Hepatic stellate cell (primary cell): ENCODE measurements around the gene LIMS1.

Experiments
- DNase-seq: peaks from one replicate; pipeline ENCODE4 v3.0.0; 2011; ENCODE audit warnings: low spot score

The LIMS1 gene

DNA sequence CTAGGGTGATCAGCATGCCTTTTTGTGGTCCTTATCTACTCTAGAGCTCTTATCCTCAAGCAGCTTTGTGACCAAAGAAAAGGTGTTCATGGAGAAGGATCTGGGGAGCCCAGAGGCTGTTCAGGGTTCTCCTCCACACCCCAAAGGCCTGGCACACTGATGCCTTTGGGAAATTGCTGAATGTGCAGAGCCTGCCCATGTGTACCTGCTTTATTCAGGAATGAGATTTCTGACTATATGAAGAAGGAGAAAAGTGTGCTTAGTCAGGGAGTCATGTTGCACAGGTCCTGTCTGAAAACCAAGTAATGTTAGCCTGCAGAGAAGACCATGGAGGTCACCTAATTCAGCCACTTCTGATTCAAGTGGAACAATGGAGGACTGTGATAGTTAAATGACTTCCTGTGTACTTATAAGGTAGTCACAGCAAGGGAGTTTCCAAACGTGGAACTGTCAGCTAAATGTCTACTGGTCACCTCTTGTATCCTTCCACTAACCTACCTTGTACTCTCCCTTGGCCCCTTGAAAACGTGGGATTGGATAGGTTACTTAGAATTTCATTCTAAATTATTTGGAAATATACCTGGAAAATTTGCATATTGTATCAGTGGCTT lies 81.3 kb downstream of the LIMS1 start:
- no peak for DNase-seq

DNA sequence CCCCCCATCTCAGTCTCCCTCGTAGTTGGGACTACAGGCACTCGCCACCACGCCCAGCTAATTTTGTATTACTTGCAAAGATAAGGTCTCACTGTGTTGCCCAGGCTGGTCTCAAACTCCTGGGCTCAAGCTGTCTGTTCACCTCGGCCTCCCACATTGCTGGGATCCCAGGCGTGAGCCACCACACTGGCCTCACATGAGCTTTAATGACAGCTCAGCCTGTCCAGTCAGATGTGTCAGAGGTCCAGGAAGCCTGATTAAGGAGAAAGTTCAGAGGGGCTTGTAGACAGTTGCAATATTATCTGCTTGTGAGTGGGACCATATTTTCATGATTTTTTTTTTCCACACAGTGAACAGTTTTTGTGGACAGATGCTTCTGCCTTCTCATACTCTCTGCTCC lies 82.0 kb downstream of the LIMS1 start:
- DNase-seq = no peak

DNA sequence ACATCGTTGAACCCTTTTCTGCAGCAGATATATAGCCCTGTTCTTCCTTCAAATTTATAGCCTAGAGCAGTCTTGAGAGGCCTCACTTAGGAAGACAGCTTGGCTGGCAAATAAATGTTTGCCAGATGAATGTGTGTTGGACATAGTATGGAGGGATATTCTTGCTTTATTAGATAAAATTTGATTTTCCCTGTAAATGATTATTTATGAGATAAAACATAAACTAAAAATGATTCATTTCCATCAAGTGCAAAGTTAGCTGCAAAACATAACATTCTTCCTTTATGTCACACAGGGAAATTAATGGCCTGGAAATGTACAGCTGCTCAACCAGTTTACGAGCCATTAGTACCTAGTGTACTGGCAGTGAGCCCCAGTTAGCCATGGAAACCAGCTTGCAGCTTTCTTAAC lies 82.5 kb downstream of the LIMS1 start:
- no peak for DNase-seq

DNA sequence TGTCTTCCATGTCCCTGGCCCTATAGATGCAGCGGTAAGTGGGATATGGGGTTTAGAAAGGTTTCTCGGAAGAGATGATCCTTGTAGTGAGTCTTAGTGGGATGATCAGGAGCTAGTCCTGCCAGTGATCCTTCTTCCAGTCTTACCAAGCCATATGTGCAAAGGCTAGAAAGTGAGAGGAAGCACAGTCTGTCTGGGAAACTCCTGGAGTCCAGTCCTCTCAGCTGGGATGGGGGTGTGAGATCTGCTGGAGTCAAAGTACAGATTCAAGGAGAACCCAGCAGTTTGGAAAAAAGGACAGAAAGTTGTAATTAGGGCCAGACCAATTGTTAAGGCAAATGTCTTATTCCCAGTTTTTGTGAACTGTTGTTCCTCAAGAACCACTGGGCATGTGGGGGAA lies 83.3 kb downstream of the LIMS1 start:
- DNase-seq = no peak

DNA sequence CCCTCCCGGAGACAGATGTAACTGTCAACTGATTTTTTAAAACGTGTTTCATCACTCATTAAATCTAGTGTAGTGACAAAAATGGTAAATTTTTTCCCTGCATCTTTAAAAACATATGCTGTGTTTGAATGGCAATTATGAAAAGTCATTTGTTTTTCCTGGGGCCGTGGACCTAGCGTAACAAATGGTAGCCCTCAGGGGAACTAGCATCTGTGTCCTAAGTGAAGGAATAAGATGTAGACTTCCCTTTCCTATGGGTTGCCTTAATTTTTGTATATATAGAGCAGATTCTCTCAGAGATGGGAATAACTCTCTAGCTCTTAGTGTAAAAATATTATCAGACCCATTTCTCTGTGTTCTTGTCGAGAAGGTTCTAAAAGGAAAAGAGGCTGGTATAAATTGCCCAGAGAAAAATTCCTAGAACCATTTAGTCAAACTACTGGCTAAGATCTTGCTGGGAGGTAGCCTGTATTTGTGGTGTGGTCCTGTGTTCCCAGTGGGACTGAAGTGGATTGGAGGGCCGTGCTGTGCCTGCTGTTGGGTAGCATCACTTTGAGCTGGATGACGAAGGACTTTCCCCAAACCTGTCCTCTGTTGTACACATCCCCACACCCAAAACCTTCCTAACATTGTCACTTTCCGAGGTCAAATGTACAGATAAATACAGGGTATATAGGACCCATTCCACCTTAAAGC lies 85.8 kb downstream of the LIMS1 start:
- DNase-seq = no peak

DNA sequence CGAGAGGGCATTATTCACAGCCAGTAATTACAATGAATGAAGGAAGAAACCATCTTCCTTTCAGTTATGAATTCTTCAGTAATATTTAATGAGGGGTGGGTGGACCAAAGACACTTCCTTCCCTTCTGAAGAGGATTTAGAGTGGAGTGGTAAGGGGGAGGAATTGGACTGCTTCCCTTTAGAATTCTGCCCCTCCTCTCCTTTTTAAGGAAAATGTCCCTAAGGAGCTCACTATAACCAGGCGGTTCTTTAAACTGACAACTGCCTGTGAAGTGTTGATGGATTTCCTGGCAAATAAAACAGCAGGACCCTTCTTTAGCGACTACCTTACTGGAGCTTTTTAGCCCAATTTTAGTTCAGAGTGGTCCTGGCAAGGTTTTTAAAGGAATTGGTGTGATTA lies 86.4 kb downstream of the LIMS1 start:
- no peak for DNase-seq

DNA sequence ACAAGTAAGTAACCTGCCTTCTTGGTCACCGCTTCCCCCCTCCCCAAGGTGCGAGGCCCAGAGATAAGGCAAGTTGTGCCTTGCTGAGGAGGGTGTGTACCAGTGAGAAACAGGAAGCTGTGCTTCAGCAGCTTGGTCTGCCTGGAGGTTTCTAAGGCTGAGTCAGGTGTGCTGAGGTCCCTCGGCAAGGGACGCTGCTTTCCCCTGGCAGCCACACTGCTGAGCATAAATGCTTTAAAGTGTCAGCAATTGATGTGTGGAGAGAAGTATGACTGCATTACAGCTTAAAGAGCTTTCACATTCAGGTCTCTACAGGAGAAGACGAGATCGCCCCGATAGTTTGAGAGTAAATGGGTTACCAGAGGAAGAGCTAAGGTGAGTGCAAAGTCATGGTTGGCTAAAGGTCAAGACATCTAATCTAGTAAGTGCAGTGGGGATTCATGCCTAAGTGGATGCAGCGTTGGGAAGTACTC lies 86.9 kb downstream of the LIMS1 start:
- no peak for DNase-seq

DNA sequence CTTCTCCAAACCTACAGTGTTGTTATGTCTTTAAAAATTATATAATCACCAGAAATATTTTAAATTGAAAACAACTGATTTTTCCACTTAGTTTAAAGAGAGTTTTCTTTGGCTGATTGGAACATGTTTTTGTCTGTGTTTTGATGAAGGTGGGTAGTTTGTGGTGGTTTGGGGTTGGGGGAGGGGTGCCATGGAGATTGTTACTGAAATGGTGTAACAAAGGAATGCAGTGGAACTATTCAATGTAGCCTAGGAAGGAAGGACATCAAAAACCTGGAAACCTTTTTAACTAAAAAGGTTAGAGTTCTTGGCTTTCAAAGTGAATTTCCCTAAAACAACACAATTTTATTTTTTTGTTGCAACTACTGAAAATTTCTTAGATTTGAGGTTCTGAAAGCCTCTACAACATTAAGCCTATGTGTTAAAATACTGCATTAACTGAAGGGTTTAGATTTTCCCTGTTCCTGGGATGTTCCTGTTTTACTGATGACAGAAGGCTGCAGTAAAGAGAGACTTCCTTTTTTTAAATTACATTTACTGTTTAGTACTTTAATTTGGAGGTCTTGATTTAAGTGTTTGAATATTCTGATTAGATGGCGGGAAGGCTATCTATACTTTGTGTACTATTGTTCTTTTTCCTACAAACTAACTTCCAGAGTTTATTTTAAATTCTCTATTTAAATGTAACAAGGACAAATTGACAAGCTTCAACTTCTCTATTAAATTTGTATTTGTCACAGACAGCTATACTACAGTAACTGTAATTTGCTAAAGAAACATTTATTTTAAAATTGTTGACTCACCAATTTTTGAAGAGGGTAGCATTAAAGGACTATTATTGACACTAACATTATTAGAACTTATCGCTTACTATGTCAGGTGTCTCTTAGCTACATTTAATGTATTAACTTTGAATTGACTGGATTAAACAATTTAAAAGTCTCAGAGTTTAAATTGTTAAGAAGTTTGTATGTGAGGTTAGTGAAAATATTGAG lies 87.7 kb downstream of the LIMS1 start:
- no peak for DNase-seq

DNA sequence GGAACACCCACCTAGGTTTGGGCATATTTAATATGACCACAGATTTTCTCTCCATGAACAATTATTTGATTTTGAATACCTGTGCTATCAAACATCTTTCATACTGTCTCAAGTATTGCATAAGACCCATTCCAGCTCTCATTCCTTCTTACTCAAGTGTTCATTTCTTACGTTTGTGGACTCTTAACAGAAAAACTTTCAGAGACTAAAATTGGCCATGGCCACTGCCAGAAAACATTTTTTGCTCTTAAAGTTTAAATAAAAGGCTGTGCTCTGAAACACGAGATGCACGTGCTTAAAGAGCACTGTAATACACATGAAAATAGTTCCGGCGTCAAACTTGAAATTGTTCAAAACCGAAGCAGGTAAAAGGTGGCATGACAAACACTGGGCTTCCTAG lies 89.3 kb downstream of the LIMS1 start:
- DNase-seq = no peak

DNA sequence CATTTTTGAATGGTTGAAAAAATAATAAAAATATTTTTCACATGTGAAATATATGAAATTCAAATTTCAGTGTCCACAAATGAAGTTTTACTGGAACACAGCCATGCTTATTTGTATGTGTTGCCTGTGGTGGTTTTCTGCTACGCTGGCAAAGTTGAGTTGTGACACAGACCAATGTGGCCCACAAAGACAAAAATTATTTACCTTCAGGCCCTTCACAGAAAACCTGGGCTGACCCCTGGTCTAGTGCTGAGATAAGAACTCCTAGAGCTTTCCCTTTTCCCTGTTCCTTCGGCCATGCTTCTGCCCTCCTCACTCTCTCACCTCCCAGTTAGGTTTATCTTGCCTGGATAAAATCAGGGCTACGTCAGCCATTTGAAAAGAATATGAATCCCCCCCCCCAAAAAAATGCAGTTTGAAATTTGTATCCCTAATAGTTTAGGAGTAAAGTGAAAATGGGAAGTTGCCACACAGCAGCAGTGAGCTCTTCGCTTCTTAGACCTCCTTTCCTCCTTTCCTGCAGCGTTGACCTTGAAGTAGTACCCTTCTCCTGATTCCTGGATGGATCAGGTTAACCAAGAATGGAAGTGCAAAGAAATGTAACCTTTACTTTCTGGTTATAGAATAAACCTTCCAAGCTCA lies 91.0 kb downstream of the LIMS1 start:
- DNase-seq = no peak

DNA sequence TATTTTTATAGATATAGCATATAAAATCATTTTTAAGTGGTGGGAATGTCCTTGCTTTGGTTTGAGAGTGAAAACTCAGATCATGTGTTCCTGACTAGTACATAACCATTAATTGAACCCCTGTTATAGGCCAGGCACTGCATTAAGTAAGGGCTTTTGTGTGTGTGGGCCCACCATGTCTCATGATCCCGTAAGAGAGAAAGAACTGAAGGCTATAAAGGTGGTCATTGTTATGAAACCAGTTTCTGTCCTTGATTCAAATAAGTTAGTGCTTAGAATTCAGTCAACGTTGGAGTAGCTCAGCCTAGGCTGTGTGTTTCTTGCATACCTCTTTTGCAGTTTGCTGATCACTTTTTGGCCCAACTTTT lies 91.5 kb downstream of the LIMS1 start:
- DNase-seq = no peak

DNA sequence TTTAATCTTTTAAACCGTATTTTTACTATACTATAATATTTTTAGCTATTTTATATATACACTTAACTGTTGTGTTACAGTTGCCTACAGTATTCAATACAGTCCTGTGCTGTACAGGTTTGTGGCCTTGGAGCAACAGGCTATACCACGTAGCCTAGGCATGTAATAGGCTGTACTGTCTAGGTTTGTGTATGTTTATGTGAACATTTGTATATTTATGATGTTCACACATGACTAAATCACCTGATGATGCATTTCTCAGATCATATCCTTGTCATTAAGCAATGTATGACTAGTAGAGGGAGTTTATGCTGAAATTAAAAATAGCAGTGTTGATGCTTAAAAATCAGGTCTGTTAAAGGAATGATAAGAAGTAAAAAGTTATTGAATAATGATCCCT lies 92.7 kb downstream of the LIMS1 start:
- no peak for DNase-seq

DNA sequence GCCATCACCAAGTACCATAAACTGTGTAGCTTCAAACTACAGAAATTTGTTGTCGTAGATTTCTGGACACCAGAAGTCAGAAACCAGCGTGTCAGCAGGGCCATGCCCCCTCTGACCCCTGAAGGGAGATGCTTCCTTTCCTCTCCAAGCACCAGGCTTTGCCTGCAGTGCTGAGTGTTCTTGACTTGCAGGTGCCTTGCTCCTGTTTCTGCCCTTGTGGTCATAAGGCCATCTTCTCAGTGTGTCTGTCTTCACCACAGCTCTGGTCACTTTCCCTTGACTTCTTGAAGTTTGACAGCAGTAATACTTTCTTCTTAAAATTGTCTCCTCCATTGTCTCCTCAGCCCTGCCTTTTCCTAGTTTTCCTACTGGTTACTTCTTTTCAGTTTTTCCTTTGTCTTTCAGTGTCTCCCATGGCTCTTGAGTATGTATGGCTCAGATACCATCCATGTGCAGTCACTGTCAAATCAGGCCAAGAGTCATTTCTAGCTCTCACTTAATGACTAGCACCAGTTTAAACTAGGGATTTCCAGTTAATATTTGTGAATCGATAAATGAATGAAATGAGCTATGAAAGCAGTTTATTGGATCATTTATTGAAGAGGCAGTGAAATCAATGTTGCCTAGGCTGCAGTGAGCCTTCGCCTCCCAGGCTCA lies 93.8 kb downstream of the LIMS1 start:
- no peak for DNase-seq

DNA sequence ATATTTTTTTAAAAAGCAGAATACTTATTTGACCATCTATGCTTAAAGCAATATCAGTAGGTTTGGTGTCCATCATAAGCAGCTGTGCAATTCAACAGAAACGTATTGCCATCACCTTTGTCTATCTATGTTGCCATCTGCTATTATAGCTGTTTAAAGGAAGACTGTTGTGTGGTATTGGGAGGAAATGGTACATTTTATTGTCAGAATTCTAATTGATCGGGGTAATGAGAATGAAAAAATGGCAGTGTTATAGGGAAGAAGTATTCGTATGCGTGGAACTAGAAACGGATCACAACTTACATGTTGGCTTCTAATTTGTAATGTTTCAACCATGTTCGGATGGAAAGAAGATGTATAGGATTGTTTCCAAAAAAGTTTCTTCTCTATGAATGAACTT lies 94.7 kb downstream of the LIMS1 start:
- DNase-seq = no peak

DNA sequence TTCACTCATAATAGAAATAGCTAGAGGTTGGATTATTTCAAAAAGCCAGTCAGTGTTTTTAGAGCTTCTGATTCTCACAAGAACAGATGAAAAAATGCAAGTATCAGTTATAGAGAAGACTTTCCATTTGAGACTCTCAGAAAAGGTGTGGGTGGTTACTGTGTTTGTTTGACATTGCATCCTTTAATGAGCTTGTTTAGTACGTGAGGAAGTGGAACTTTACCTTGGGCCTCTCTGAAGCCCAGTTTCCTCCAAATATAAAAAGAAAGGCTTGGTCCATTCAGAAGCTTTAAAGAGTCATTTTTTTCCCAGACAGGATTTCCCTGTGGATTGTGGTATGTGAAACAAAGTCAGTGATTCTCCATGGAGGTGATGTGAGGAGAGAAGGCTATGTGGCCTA lies 95.1 kb downstream of the LIMS1 start:
- no peak for DNase-seq

DNA sequence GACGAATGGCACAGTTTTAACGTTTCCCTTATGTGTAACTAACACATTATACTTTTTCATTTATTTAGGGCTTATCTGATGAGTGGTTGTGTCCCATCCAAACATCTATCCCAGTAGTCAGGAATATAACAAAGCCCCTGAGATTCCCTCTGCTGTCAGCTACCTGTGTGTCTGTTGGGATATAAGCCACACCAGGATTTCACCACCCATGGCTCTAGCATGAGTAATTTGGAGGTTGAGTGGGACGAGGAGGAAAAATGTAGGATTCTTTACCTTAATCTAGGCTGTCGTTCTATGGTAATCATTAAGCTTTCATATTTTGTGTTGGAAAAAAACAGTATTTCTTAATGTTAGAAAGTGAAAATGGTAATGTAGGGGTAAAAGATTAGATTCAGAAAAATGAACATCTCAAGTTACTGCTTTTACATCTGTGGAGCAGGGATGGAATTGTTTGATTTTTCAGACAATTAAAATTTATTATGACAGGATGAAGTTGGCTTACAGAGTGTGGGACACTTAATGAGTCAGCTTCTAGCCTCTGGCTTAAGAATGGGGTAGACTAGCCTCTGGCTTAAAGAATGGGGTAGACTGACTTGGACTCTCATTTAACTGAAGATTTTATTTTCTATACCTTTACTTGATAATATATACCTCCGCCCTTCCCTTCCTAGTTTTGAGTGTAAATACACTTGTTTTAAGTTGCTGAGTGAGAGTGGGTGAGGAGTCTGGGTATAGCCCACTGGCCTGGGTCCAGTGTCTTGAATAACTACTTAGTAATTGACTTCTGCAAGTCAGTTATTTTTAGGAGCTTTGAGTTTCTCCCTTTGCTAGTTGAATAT lies 96.5 kb downstream of the LIMS1 start:
- no peak for DNase-seq

DNA sequence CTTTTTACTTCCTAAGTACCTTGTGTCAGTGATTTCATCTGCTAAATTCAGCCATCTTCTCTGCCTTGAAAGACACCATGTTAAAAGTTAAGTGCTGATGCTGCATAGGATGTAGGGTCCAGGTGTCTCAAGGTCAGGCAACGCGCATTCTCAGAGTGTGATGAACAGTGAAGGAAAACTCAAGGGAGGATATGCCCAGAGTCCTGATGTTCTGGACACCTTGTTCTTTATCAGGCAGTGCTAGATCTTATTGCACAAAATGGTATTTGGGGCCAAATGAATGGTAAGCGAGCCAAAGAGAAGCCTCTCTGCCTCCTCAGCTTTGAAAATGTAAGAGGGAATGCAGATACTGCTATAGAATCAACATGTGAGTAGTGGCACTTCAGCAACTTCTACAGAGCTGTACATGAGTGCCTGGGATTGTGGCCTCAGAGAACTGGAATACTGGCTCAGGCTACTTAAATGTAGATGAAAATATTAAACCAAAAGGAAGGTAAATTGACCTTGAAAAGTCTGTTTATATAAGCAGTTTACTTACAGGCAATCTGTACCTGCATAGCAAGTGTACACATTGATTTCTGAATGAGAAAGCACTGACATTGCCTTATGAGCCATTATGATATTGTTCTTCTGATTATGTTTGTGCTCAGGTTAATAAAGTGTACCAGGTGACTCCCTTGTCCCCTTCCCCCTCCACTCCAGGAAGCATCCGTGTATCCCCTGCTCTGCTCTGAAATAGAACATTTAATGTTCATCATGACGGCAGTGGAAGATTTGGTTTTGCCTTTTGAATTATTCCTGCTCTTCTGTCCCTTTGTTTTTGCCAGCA lies 98.3 kb downstream of the LIMS1 start:
- no peak for DNase-seq

DNA sequence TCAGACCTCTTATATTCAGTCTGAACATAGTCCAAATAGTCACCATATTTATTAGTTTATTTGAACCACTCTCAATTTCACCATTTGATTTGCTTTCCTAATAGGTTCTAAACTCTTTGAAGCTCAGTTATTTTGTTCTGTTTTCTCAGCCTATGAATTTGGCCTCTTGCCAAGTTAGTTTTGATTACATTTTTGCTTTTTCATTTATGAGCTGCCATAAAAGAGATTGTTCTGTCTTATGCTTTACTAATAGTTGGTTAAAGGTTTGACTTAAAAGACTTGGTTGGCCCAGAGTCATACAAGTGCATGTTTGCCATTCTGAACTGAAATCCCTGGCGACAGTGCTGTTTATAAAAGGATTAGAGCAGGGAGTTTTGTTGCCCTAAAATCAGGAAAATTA lies 99.1 kb downstream of the LIMS1 start:
- no peak for DNase-seq

DNA sequence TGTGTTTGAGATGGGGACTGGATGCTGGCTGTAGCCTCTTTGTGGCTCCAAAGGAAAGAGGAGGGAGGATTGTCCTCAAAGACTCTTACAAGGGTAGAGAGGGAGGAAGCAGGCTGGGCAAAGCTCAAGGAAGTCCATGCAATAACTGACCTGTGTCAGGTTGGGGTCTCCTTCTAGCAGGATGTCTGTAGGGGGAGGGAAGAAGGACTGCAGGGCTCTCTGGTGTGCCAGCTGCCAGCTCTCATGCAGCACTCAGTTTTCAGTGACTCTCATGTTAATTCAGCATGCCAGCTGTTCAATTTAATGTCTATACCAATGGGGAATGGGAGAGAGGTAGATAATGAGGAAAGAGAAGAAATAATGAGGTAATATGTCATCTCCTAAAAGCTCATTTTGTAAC lies 99.7 kb downstream of the LIMS1 start:
- no peak for DNase-seq

DNA sequence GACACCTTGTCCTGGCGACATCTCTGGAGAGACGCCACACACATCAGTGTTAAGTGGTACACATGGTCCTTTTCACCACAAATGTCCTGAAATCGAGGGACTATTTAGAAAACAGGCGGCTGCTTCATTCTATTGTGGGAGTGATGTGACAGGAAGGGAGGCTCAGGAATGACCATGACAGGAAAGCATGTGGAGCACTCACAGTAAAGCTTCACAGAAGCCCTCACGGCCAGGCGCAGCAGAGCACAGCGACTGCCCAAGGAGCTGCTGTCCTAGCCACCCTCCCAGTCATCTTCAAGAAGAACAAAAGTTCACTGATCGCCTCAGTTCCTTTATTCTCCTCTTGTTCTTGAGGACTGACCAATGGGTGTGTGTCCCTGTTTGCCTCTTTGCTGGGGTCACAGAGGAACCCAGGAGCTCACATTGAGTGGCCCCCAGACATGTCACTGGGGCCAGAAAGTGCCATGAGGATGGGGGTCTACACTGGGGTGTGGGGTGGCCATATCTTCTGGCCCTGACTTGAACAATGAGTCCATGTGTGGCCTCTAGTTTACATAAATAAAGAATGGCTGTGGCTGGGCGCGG lies 100.4 kb downstream of the LIMS1 start:
- no peak for DNase-seq
